GM23248 (cell line): ENCODE measurements around the gene AICDA.

Experiments
- EZH2 ChIP-seq: fragments of 200-600 bp; sonication (generic); IDR thresholded peaks from 2 replicates; pipeline ENCODE4 v1.6.1; 2018; ENCODE audit warnings: antibody characterized with exemption, mild to moderate bottlenecking; ENCODE audit not compliant: insufficient read depth, poor library complexity, severe bottlenecking
- EZH2phosphoT487 ChIP-seq: fragments of 200-600 bp; sonication (generic); IDR thresholded peaks from 2 replicates; pipeline ENCODE4 v1.6.1; 2018; ENCODE audit warnings: antibody characterized with exemption, moderate library complexity, mild to moderate bottlenecking, low read depth; ENCODE audit not compliant: insufficient read depth

- TF ChIP-seq EZH2 (no peak), EZH2phosphoT487 (no peak)
These were observed 40.2 kb downstream of the AICDA start for GRCh38 chr12:8572507-8572906.
